Keratinocyte (primary cell): ENCODE measurements around the gene EPB41L2. TPM values are rescaled to one million over a fixed set of nuclear protein-coding genes. Genes with fewer than 3 reads are reported as not detected.

Experiments
- DNase-seq: peaks from one replicate; pipeline ENCODE4 v3.0.0-alpha.2; 2011; ENCODE audit warnings: low read depth, missing footprints, low spot score
- FAIRE-seq: peaks from 2 replicates; lab custom pipeline; 2011; peaks lifted over from hg19 to GRCh38; lab: Jason Lieb, UNC
- H2AFZ ChIP-seq: 2 replicates; pipeline ENCODE4 v1.6.0; 2012; ENCODE audit warnings: low read length, control low read depth, inconsistent platforms; ENCODE audit not compliant: control insufficient read depth
- H3K27ac ChIP-seq: 2 replicates; pipeline ENCODE4 v1.5.1; 2011; ENCODE audit warnings: low read length; ENCODE audit not compliant: control insufficient read depth, insufficient read depth
- H3K27me3 ChIP-seq: 3 replicates; pipeline ENCODE4 v1.6.0; 2011; ENCODE audit warnings: low read length; ENCODE audit not compliant: control insufficient read depth, insufficient read depth; ENCODE audit errors: extremely low read depth
- H3K36me3 ChIP-seq, 2 experiments: 2 replicates in 1 of 2; 3 replicates in 1 of 2; pipeline ENCODE4 v1.5.1; 2011; ENCODE audit warnings: low read length in 2 of 2, mild to moderate bottlenecking in 1 of 2; ENCODE audit not compliant: control insufficient read depth in 2 of 2, insufficient read depth in 2 of 2; ENCODE audit errors: extremely low read depth in 1 of 2
- H3K4me1 ChIP-seq: 3 replicates; pipeline ENCODE4 v1.5.1; 2011; ENCODE audit warnings: low read length; ENCODE audit not compliant: control insufficient read depth, insufficient read depth; ENCODE audit errors: extremely low read depth
- H3K4me2 ChIP-seq: 3 replicates; pipeline ENCODE4 v1.6.0; 2011; ENCODE audit warnings: low read depth, low read length; ENCODE audit not compliant: control insufficient read depth, insufficient read depth; ENCODE audit errors: extremely low read depth
- H3K4me3 ChIP-seq, 3 experiments: fragments of 200-600 bp in 1 of 3; sonication (generic) in 1 of 3; 2 replicates in 2 of 3; 3 replicates in 1 of 3; pipeline ENCODE4 v1.5.1; 2011 to 2016; ENCODE audit warnings: low read length in 3 of 3, mild to moderate bottlenecking in 3 of 3, control low read depth in 2 of 3, inconsistent platforms in 1 of 3, low read depth in 1 of 3, mixed read lengths in 1 of 3, mixed run types in 1 of 3, moderate library complexity in 1 of 3; ENCODE audit not compliant: control insufficient read depth in 2 of 3, insufficient read depth in 2 of 3; ENCODE audit errors: extremely low read depth in 1 of 3
- H3K79me2 ChIP-seq: 2 replicates; pipeline ENCODE4 v1.6.0; 2012; ENCODE audit warnings: low read length; ENCODE audit not compliant: control insufficient read depth, insufficient read depth
- H3K9ac ChIP-seq: 3 replicates; pipeline ENCODE4 v1.6.0; 2011; ENCODE audit warnings: low read length; ENCODE audit not compliant: control insufficient read depth, insufficient read depth; ENCODE audit errors: extremely low read depth
- H3K9me1 ChIP-seq: 3 replicates; pipeline ENCODE4 v1.6.0; 2011; ENCODE audit warnings: low read length; ENCODE audit not compliant: control insufficient read depth, insufficient read depth; ENCODE audit errors: extremely low read depth
- H3K9me3 ChIP-seq: 2 replicates; pipeline ENCODE4 v1.5.1; 2012; ENCODE audit warnings: low read depth, low read length; ENCODE audit not compliant: control insufficient read depth
- H4K20me1 ChIP-seq: 3 replicates; pipeline ENCODE4 v1.6.0; 2011; ENCODE audit warnings: low read length; ENCODE audit not compliant: control insufficient read depth, insufficient read depth; ENCODE audit errors: extremely low read depth
- CTCF ChIP-seq, 3 experiments: IDR thresholded peaks in 1 of 3; conservative IDR thresholded peaks in 1 of 3; optimal IDR thresholded peaks in 1 of 3; 2 replicates in 2 of 3; 3 replicates in 1 of 3; pipeline versions ENCODE3 to v1.5.1; 2011; ENCODE audit warnings: low read length in 3 of 3, mild to moderate bottlenecking in 3 of 3, moderate library complexity in 2 of 3, control low read depth in 1 of 3, inconsistent platforms in 1 of 3; ENCODE audit not compliant: insufficient read depth in 2 of 3; ENCODE audit errors: extremely low read depth in 1 of 3
- EZH2 ChIP-seq: IDR thresholded peaks from one replicate; pipeline ENCODE4 v1.6.1; 2012; ENCODE audit warnings: inconsistent platforms, mild to moderate bottlenecking, low read length, moderate library complexity
- dilution Hi-C: fragments of 300-500 bp; cut with MboI; formaldehyde crosslinking; loops from one replicate; pipeline ENCODE4 v1.7.0; 2020; ENCODE audit warnings: low sequenced_read_pairs; ENCODE audit not compliant: extremely low pct_ligation_motif_present
- polyA plus RNA-seq, 5 experiments: library from polyadenylated mRNA; depleted of rRNA in 3 of 5; stranded (reverse) in 3 of 5; stranded (forward) in 1 of 5; unstranded in 1 of 5; fragments of >200 nt; gene quantifications; 1 replicate in 1 of 5; 2 replicates in 3 of 5; 3 replicates in 1 of 5; pipeline versions ENCODE4 v1.2.1 to v1.2.3, GENCODE V29; 2011 to 2012; ENCODE audit warnings: missing spikeins in 2 of 5, low read depth in 1 of 5, low replicate concordance in 1 of 5

The EPB41L2 gene
- polyA plus RNA-seq, 1 donor (not counting 4 experiments of a cell fraction or from before 2014, with no cell fraction given), result 22.0 TPM

GRCh38 chr6:130913120-130913519 is 149.9 kb downstream of the EPB41L2 start:
- H3K79me2 ChIP-seq, result no peaks in the 10 kb centered on the region
- FAIRE-seq (no peak), DNase-seq (no peak)
- no peak overlapping the region for H3K9ac ChIP-seq
- no peak overlapping the region for H3K27ac ChIP-seq
- no peaks in the 10 kb centered on the region for H3K9me3 ChIP-seq
- no peak overlapping the region for H3K4me3 ChIP-seq
- no peaks in the 10 kb centered on the region for H3K9me1 ChIP-seq
- dilution Hi-C loops, result no loop called here
- H3K36me3 ChIP-seq, result no peaks in the 10 kb centered on the region
- no peak overlapping the region for H3K4me2 ChIP-seq
- no peak for TF ChIP-seq CTCF (optimal IDR thresholded peaks at IDR 0.05 in 1 of 3, IDR thresholded peaks at IDR 0.05 in 1 of 3, conservative IDR thresholded peaks at IDR 0.05 in 1 of 3; ENCODE audit: extremely low read depth in 1 of 3, insufficient read depth in 2 of 3, low read length in 3 of 3)
- no peak for TF ChIP-seq EZH2
- H2AFZ ChIP-seq, result no peak overlapping the region
- no peaks in the 10 kb centered on the region for H4K20me1 ChIP-seq
- no peaks in the 10 kb centered on the region for H3K27me3 ChIP-seq
- H3K4me1 ChIP-seq, result no peaks in the 10 kb centered on the region

GRCh38 chr6:130912434-130912833 is 150.6 kb downstream of the EPB41L2 start:
- no peaks in the 10 kb centered on the region for H3K9me1 ChIP-seq
- H3K79me2 ChIP-seq, result no peaks in the 10 kb centered on the region
- H3K4me1 ChIP-seq, result no peaks in the 10 kb centered on the region
- TF ChIP-seq EZH2 (no peak), CTCF (optimal IDR thresholded peaks at IDR 0.05 in 1 of 3, IDR thresholded peaks at IDR 0.05 in 1 of 3, conservative IDR thresholded peaks at IDR 0.05 in 1 of 3; ENCODE audit: extremely low read depth in 1 of 3, insufficient read depth in 2 of 3, low read length in 3 of 3) (no peak)
- H3K27ac ChIP-seq, result no peak overlapping the region
- no peak for FAIRE-seq
- H4K20me1 ChIP-seq, result no peaks in the 10 kb centered on the region
- H2AFZ ChIP-seq, result no peak overlapping the region
- H3K9ac ChIP-seq, result no peak overlapping the region
- H3K9me3 ChIP-seq, result no peaks in the 10 kb centered on the region
- DNase-seq, result no peak
- dilution Hi-C loops, result no loop called here
- no peak overlapping the region for H3K4me3 ChIP-seq
- H3K4me2 ChIP-seq, result no peak overlapping the region
- H3K27me3 ChIP-seq, result no peaks in the 10 kb centered on the region
- H3K36me3 ChIP-seq, result no peaks in the 10 kb centered on the region
